Activated naive CD4-positive, alpha-beta T cell treated with anti-CD3 and anti-CD28 coated beads, Interleukin-2, amount 50 U/mL, for 24 hours (primary cell): Measurements from ENCODE around the gene ITFG1.
A peak's percentile ranks its signal among the peaks of the same experiment; 100 is the strongest.
"Not testable (repeated sequence)": the region's sequence is repeated elsewhere in the genome, so short reads cannot be mapped to it uniquely, and the experiment has no call there.

ENCODE experiments used
- H3K27ac Mint-ChIP-seq: one replicate; pipeline ENCODE4 v1.8.0; 2021; ENCODE audit warnings: mild to moderate bottlenecking, mixed read lengths
- H3K27me3 Mint-ChIP-seq: one replicate; pipeline ENCODE4 v1.8.0; 2021; ENCODE audit warnings: mixed read lengths
- H3K36me3 Mint-ChIP-seq: one replicate; pipeline ENCODE4 v1.8.0; 2021; ENCODE audit warnings: mixed read lengths
- H3K4me1 Mint-ChIP-seq: one replicate; pipeline ENCODE4 v1.8.0; 2021; ENCODE audit warnings: mixed read lengths
- H3K4me3 Mint-ChIP-seq: one replicate; pipeline ENCODE4 v1.8.0; 2021; ENCODE audit warnings: mild to moderate bottlenecking, mixed read lengths
- H3K9me3 Mint-ChIP-seq: one replicate; pipeline ENCODE4 v1.8.0; 2021; ENCODE audit warnings: mixed read lengths

Gene ITFG1

GRCh38 chr16:47395733-47396498 is 64.9 kb downstream of the ITFG1 start:
- Mint-ChIP-seq H3K27me3 (no peaks in the 10 kb centered on the region), H3K36me3 (peaks cover 22% of the 10 kb centered on the region), H3K4me3 (no peak overlapping the region), H3K9me3 (no peaks in the 10 kb centered on the region), H3K4me1 (peaks cover 37% of the 10 kb centered on the region), H3K27ac (no peak overlapping the region)

GRCh38 chr16:47392081-47392480 is 68.8 kb downstream of the ITFG1 start:
- Mint-ChIP-seq H3K27me3 (no peaks in the 10 kb centered on the region), H3K27ac (no peak overlapping the region), H3K9me3 (no peaks in the 10 kb centered on the region), H3K4me3 (no peak overlapping the region), H3K4me1 (peaks cover 41% of the 10 kb centered on the region), H3K36me3 (peaks cover 18% of the 10 kb centered on the region)

DNA sequence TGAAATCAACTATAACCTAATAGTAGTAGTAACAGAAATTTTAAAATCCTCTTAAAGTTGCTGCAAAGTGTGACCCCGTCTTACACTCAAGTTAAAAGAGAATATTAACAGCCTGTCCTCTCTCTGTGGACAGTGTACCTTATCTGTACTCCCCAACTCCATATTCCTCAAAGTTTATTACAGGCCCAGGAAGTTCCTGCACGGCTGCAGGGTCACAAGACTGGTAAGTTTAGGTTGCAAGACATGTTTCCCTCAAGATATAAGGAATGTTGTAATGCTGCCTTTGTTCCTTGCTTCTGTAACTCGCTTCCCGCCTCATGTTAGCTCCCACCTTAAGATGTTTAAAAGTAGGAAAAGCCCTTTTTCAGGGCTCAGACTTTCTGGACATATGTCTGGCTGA is 72.2 kb downstream of the ITFG1 start:
- Mint-ChIP-seq H3K27ac (no peak overlapping the region), H3K27me3 (no peaks in the 10 kb centered on the region), H3K9me3 (no peaks in the 10 kb centered on the region), H3K4me1 (peaks cover 26% of the 10 kb centered on the region), H3K4me3 (no peak overlapping the region), H3K36me3 (peaks cover 12% of the 10 kb centered on the region)

DNA sequence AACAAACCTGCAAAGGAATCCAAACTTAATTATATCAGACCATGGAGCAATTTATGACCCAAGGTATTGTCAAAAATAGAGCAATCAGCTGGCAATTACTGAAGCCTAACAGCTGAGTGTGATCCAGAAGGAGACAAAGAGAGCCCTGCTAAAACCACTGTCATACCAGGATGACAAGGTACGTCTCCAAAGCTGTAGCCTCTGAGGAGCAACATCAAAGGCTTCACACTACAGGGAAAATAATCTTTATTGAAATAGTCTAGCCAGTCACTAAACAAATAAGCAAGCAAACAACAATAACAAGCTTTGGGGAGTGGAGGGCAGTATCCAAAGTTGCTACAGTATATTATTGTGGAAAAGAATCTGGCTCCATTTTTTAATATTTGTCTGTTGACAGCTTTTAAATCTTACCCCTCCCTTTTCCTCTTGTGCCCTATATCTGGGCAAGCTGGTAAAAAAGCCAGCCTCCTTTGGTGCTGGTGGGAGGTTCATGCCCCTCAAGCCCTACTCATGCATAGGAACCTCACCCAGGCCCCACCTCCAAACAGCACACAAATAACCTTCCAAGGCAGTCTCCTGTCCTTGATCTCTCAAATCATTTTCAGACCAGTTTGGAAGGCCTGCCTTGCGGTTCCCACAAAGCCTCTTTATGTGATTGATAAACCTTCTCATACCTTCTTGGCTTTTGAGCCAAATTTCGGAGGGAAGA is 73.7 kb downstream of the ITFG1 start:
- H3K27ac Mint-ChIP-seq, result no peak overlapping the region

DNA sequence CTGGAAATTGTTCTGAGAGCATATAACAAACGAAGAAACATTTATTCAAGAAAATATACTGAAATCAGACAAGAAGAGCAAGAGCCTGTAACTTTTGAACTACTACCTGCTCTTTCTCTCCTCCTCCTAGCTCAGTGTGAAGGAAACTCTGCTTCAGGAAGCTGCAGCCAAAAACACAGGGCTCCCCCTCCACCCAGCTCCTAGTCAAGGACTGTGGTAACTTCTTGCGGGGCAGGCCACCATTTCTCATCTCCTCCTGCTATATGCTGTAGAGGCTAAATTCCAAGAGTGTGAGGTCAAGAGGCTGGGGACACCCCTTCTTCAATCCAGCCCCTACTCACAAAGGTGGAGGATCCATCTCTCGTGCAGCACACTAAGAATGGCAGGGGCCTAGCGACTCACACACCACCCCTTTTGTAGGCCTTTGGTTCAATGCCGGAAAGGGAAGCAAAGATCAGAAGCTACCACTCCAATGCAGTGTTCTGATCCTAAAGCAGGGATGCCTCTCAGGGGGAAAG is 74.6 kb downstream of the ITFG1 start:
- peaks cover 14% of the 10 kb centered on the region for H3K36me3 Mint-ChIP-seq
- no peaks in the 10 kb centered on the region for H3K27me3 Mint-ChIP-seq
- H3K4me3 Mint-ChIP-seq, result no peak overlapping the region
- no peaks in the 10 kb centered on the region for H3K9me3 Mint-ChIP-seq
- H3K27ac Mint-ChIP-seq, result no peak overlapping the region
- H3K4me1 Mint-ChIP-seq, result peaks cover 8% of the 10 kb centered on the region

More for the DNA sequence above, 73.7 kb downstream of the ITFG1 start:
- Mint-ChIP-seq H3K4me3 (no peak overlapping the region), H3K36me3 (peaks cover 14% of the 10 kb centered on the region), H3K9me3 (no peaks in the 10 kb centered on the region), H3K4me1 (peaks cover 13% of the 10 kb centered on the region), H3K27me3 (no peaks in the 10 kb centered on the region)

DNA sequence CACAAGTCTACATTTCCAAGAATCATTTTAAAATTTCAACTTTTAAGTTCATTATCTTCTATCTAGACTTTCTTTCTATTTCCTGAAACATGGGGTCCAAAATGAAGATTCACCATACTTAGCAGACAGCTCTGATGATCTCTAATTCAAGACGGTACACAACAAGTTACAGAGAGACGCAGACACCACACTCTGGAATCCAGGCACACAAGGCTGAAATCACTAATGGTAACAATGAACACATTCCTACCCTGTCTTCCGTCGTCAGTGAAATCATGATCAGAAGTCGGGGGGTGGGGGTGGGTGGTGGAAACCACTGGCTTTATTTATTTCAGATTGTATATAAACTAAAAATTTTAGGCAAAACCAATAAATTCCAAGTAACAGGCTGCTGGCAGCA is 78.5 kb downstream of the ITFG1 start:
- Mint-ChIP-seq H3K36me3 (peaks cover 23% of the 10 kb centered on the region), H3K9me3 (no peaks in the 10 kb centered on the region), H3K27me3 (no peaks in the 10 kb centered on the region), H3K4me1 (peaks cover 5% of the 10 kb centered on the region), H3K4me3 (no peak overlapping the region), H3K27ac (no peak overlapping the region)

- H3K27me3 Mint-ChIP-seq, result no peaks in the 10 kb centered on the region
- H3K27ac Mint-ChIP-seq, result no peak overlapping the region
- H3K9me3 Mint-ChIP-seq, result peaks cover 5% of the 10 kb centered on the region
- H3K4me1 Mint-ChIP-seq, result no peaks in the 10 kb centered on the region
- peaks cover 30% of the 10 kb centered on the region for H3K36me3 Mint-ChIP-seq
- no peak overlapping the region for H3K4me3 Mint-ChIP-seq
Measured at GRCh38 chr16:47377154-47377553, 83.7 kb downstream of the ITFG1 start.

DNA sequence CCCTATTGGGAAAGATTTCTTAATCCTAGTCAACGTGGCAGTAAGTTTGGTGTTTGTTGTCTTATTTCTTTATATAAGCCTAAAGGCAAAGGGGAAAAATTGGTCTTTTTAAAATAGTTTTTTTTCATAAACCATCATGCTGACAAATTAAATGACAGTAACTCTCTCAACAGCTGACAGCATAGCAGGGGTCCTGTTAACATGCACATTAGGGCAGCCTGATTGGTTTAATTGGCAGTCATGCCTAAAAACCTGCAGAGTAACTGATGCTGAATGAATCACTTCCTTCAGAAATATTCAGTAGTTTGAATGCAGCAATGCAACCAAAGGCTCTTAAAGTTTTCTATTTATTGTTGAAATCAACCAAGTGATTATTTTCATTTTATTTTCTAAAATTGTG is 85.4 kb downstream of the ITFG1 start:
- no peaks in the 10 kb centered on the region for H3K4me1 Mint-ChIP-seq
- no peaks in the 10 kb centered on the region for H3K27me3 Mint-ChIP-seq
- no peak overlapping the region for H3K27ac Mint-ChIP-seq
- peaks cover 34% of the 10 kb centered on the region for H3K36me3 Mint-ChIP-seq
- H3K9me3 Mint-ChIP-seq, result peaks cover 12% of the 10 kb centered on the region
- H3K4me3 Mint-ChIP-seq, result no peak overlapping the region

- no peak overlapping the region for H3K4me3 Mint-ChIP-seq
- no peaks in the 10 kb centered on the region for H3K4me1 Mint-ChIP-seq
- H3K36me3 Mint-ChIP-seq, result peaks cover 32% of the 10 kb centered on the region
- no peaks in the 10 kb centered on the region for H3K27me3 Mint-ChIP-seq
- peaks cover 12% of the 10 kb centered on the region for H3K9me3 Mint-ChIP-seq
- H3K27ac Mint-ChIP-seq, result no peak overlapping the region
Measured at GRCh38 chr16:47374629-47375028, 86.2 kb downstream of the ITFG1 start.

- peaks cover 28% of the 10 kb centered on the region for H3K36me3 Mint-ChIP-seq
- no peaks in the 10 kb centered on the region for H3K4me1 Mint-ChIP-seq
- no peak overlapping the region for H3K27ac Mint-ChIP-seq
- H3K9me3 Mint-ChIP-seq, result peaks cover 12% of the 10 kb centered on the region
- no peak overlapping the region for H3K4me3 Mint-ChIP-seq
- H3K27me3 Mint-ChIP-seq, result no peaks in the 10 kb centered on the region
Measured at GRCh38 chr16:47371271-47372014, 89.4 kb downstream of the ITFG1 start.

GRCh38 chr16:47370536-47370935 is 90.3 kb downstream of the ITFG1 start:
- Mint-ChIP-seq H3K4me3 (no peak overlapping the region), H3K4me1 (no peaks in the 10 kb centered on the region), H3K9me3 (peaks cover 12% of the 10 kb centered on the region), H3K36me3 (peaks cover 30% of the 10 kb centered on the region), H3K27ac (no peak overlapping the region), H3K27me3 (no peaks in the 10 kb centered on the region)

DNA sequence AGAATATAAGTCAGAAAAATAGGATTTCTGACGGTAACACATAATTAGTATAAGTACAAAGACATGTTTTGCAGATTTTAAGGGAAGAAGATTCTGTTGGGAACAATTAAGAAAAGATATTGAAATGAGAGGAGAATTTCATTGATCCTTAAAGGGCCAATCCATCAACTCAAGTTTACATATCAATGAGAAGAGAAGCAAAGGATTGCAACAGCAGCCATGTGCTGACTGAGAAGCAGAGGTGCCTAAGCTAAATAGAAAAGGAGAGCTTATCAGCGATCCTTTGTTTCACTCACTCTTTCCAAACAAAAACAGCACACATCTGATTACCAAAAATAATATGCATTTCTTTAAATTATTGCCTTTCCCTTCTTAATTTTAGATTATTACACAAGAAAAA is 94.6 kb downstream of the ITFG1 start:
- H3K27ac Mint-ChIP-seq, result no peak overlapping the region
- peaks cover 29% of the 10 kb centered on the region for H3K36me3 Mint-ChIP-seq
- H3K9me3 Mint-ChIP-seq, result peaks cover 8% of the 10 kb centered on the region
- H3K4me3 Mint-ChIP-seq, result no peak overlapping the region
- no peaks in the 10 kb centered on the region for H3K27me3 Mint-ChIP-seq
- no peaks in the 10 kb centered on the region for H3K4me1 Mint-ChIP-seq

- H3K27me3 Mint-ChIP-seq, result no peaks in the 10 kb centered on the region
- no peaks in the 10 kb centered on the region for H3K9me3 Mint-ChIP-seq
- H3K4me3 Mint-ChIP-seq, result no peak overlapping the region
- no peak overlapping the region for H3K27ac Mint-ChIP-seq
- H3K4me1 Mint-ChIP-seq, result no peaks in the 10 kb centered on the region
- H3K36me3 Mint-ChIP-seq, result peaks cover 27% of the 10 kb centered on the region
Measured at GRCh38 chr16:47363761-47364160, 97.1 kb downstream of the ITFG1 start.

DNA sequence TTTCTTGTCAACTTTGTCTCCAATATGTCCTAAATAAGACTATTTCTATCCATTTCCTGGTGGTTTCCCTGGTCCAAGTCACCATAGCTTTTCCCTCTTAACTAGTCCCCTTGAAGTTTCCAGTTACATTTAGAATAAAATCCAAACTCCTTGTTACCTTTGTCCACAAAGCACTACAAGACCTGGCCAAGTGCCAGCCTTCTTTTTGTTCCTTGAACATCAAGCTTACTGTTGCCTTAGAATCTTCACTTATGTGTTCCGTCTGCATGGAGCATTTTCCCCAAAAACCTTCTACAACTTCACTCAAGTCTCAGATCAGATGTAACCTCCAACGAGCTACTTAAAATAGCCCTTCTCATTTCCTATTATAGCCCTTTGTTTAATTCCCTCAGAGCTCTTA is 101.4 kb downstream of the ITFG1 start:
- Mint-ChIP-seq H3K27ac (no peak overlapping the region), H3K4me3 (no peak overlapping the region), H3K27me3 (no peaks in the 10 kb centered on the region), H3K9me3 (peaks cover 9% of the 10 kb centered on the region), H3K36me3 (peaks cover 33% of the 10 kb centered on the region), H3K4me1 (peaks cover 4% of the 10 kb centered on the region)

DNA sequence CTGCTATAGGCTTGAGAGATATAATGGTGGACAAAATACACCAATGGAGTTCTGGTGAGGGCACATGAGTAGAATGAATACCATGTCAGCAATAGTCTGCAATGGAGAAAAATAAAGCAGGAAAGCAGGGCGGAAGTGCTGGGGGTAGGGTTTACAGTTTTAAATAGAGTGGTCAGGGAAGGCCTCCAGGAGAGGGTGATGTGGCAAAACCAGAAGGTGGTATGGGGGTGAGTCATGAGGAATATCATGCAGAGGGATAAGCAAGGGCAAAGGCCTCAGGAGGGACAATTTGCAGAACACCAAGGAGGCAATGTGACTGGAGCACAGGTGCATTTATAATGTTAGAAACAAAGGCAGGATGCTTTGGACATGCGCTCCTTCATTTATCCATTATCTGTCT is 102.0 kb downstream of the ITFG1 start:
- H3K4me1 Mint-ChIP-seq, result peaks cover 4% of the 10 kb centered on the region
- no peak overlapping the region for H3K27ac Mint-ChIP-seq
- H3K9me3 Mint-ChIP-seq, result peaks cover 15% of the 10 kb centered on the region

DNA sequence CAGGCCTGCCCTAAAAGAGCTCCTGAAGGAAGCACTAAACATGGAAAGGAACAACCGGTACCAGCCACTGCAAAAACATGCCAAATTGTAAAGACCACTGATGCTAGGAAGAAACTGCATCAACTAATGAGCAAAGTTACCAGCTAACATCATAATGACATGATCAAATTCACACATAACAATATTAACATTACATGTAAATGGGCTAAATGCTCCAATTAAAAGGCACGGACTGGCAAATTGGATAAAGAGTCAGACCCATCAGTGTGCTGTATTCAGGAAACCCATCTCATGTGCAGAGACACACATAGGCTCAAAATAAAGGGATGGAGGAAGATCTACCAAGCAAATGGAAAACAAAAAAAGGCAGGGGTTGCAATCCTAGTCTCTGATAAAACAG is 111.8 kb downstream of the ITFG1 start:
- H3K27me3 Mint-ChIP-seq, H3K4me3 Mint-ChIP-seq, H3K4me1 Mint-ChIP-seq: not testable (repeated sequence)
- peaks cover 25% of the 10 kb centered on the region for H3K9me3 Mint-ChIP-seq
- H3K36me3 Mint-ChIP-seq, result peaks cover 65% of the 10 kb centered on the region
- H3K27ac Mint-ChIP-seq, result peak overlapping the region; percentile 18

More for the DNA sequence above, 102.0 kb downstream of the ITFG1 start:
- Mint-ChIP-seq H3K36me3 (peaks cover 39% of the 10 kb centered on the region), H3K27me3 (no peaks in the 10 kb centered on the region), H3K4me3 (no peak overlapping the region)
